Neural cell (in vitro differentiated cells): ENCODE measurements around the gene PHOSPHO2.

Experiments used
- CTCF ChIP-seq: fragments of 450-650 bp; IDR thresholded peaks from 2 replicates; pipeline ENCODE4 v1.5.1; 2014; ENCODE audit warnings: antibody characterized with exemption, mild to moderate bottlenecking, moderate library complexity; ENCODE audit not compliant: poor library complexity, severe bottlenecking
- EP300 ChIP-seq: fragments of 450-650 bp; conservative IDR thresholded peaks from 2 replicates; pipeline ENCODE4 v1.6.1; 2014; ENCODE audit warnings: antibody characterized with exemption, mild to moderate bottlenecking, moderate library complexity; ENCODE audit not compliant: poor library complexity, severe bottlenecking
- POLR2AphosphoS5 ChIP-seq: IDR thresholded peaks from 2 replicates; pipeline ENCODE4 v1.6.1; 2012
- RAD21 ChIP-seq: fragments of 450-650 bp; conservative IDR thresholded peaks from 2 replicates; pipeline ENCODE4 v1.6.1; 2014; ENCODE audit warnings: antibody characterized with exemption, mild to moderate bottlenecking, moderate library complexity
- SMC3 ChIP-seq: fragments of 450-650 bp; conservative IDR thresholded peaks from 2 replicates; pipeline ENCODE4 v1.6.1; 2014; ENCODE audit warnings: antibody characterized with exemption, mild to moderate bottlenecking, moderate library complexity; ENCODE audit not compliant: poor library complexity
- TAF1 ChIP-seq: IDR thresholded peaks from 2 replicates; pipeline ENCODE4 v1.6.1; 2012; ENCODE audit warnings: low read depth
- TF ChIP-seq, protein P1 (sequence below): IDR thresholded peaks from 2 replicates; pipeline ENCODE4 v1.6.1; 2012; ENCODE audit warnings: borderline replicate concordance

- no peak for TF ChIP-seq POLR2AphosphoS5
- no peak for TF ChIP-seq CTCF
- TF ChIP-seq RAD21: no peak
- TF ChIP-seq EP300: no peak
- TF ChIP-seq SMC3: no peak
- TF ChIP-seq, protein P1, sequence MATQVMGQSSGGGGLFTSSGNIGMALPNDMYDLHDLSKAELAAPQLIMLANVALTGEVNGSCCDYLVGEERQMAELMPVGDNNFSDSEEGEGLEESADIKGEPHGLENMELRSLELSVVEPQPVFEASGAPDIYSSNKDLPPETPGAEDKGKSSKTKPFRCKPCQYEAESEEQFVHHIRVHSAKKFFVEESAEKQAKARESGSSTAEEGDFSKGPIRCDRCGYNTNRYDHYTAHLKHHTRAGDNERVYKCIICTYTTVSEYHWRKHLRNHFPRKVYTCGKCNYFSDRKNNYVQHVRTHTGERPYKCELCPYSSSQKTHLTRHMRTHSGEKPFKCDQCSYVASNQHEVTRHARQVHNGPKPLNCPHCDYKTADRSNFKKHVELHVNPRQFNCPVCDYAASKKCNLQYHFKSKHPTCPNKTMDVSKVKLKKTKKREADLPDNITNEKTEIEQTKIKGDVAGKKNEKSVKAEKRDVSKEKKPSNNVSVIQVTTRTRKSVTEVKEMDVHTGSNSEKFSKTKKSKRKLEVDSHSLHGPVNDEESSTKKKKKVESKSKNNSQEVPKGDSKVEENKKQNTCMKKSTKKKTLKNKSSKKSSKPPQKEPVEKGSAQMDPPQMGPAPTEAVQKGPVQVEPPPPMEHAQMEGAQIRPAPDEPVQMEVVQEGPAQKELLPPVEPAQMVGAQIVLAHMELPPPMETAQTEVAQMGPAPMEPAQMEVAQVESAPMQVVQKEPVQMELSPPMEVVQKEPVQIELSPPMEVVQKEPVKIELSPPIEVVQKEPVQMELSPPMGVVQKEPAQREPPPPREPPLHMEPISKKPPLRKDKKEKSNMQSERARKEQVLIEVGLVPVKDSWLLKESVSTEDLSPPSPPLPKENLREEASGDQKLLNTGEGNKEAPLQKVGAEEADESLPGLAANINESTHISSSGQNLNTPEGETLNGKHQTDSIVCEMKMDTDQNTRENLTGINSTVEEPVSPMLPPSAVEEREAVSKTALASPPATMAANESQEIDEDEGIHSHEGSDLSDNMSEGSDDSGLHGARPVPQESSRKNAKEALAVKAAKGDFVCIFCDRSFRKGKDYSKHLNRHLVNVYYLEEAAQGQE: no peak
- TF ChIP-seq TAF1: no peak
Measured at GRCh38 chr2:169716938-169717690, 22.8 kb downstream of the PHOSPHO2 start.
